ENCODE measurements around the gene SCRN3. TPM values are rescaled to one million over a fixed set of nuclear protein-coding genes. Genes with fewer than 3 reads are reported as not detected.

The SCRN3 gene
- total RNA-seq, 1 donor from 2014 or later: 31.0 TPM

- Histone ChIP-seq H3K36me3 (no peaks in the 10 kb centered on the region), H3K9me3 (ENCODE audit: low read depth) (no peaks in the 10 kb centered on the region), H3K79me2 (ENCODE audit: low read depth) (no peaks in the 10 kb centered on the region), H3K27ac (no peak overlapping the region), H3K4me3 (no peak overlapping the region), H3K27me3 (no peaks in the 10 kb centered on the region), H4K20me1 (ENCODE audit: low read depth) (no peaks in the 10 kb centered on the region), H3K9ac (no peak overlapping the region), H3K4me1 (peaks cover 10% of the 10 kb centered on the region), H3F3A (ENCODE audit: low read depth) (no peaks in the 10 kb centered on the region), H2AFZ (replicated peaks) (no peak overlapping the region), H3K4me2 (no peak overlapping the region)
- Mint-ChIP-seq H3K4me1 (peaks cover 6% of the 10 kb centered on the region), H3K4me3 (no peak overlapping the region), H3K9me3 (no peaks in the 10 kb centered on the region), H3K36me3 (no peaks in the 10 kb centered on the region), H3K27ac (no peak overlapping the region), H3K27me3 (ENCODE audit: insufficient read depth, low read depth) (peaks cover 6% of the 10 kb centered on the region)
- no peak for DNase-seq (ENCODE audit: low spot score)
- TF ChIP-seq EZH2 (IDR thresholded peaks at IDR 0.05): no peak
Measured at GRCh38 chr2:174449033-174449432, 53.5 kb downstream of the SCRN3 start.

DNA sequence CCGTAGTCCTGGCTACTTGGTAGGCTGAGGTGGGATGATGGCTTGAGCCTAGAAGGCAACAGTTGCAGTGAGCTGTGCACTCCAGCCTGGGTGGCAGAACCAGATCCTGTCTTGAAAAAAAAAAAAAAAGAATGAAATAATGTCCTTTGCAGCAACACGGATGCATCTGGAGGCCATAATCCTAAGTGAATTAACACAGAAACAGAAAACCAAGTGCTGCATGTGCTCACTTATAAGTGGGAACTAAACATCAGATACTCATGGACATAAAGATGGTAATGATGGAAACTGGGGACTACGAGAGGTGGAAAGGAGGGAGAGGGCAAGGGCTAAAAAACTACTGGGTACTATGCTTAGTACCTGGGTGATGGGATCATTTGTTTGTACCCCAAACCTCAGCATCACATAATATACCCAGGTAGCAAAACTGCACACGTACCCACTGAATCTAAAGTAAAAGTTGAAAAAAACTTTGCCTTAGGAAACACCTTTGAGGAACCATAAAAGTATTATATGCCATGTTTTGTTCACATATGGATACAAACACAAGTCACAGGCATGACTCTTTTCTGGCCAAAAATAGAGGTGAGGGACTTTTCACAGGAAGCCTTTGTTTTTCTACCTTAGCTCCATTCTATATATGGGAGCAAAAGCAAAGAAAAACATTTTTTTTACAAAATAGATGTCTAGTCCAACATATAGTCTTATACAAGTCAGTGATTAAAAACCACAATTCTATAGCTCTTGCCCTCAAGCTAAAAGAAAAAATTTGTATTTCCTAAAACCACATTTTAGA lies 54.7 kb downstream of the SCRN3 start:
- no peaks in the 10 kb centered on the region for H3K79me2 ChIP-seq (ENCODE audit: low read depth)
- H3K4me2 ChIP-seq: no peak overlapping the region

DNA sequence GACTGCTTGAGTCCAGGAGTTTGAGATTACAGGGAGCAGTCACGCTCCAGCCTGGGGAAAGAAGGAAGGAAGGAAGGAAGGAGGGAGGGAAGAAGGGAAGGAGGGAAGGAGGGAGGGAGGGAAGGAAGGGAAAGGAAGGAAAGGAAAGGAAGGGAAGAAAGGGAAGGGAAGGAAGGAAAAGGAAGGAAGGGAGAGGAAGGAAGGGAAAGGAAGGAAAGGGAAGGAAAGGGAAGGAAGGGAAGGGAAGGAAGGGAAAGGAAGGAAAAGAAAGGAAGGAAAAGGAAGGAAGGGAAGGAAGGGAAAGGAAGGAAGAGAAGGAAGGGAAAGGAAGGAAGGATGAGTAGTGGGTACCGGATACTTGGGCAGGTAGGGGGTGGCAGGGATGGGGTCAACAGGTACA lies 59.0 kb downstream of the SCRN3 start:
- Histone ChIP-seq H3K79me2 (ENCODE audit: low read depth) (no peaks in the 10 kb centered on the region), H3F3A (ENCODE audit: low read depth) (no peaks in the 10 kb centered on the region), H3K27me3 (no peaks in the 10 kb centered on the region), H3K27ac (no peak overlapping the region), H2AFZ (replicated peaks) (no peak overlapping the region), H3K4me3 (no peak overlapping the region), H3K9me3 (ENCODE audit: low read depth) (no peaks in the 10 kb centered on the region), H3K9ac (no peak overlapping the region), H4K20me1 (ENCODE audit: low read depth) (no peaks in the 10 kb centered on the region), H3K4me1 (no peaks in the 10 kb centered on the region), H3K4me2 (no peak overlapping the region), H3K36me3 (no peaks in the 10 kb centered on the region)
- H3K27ac Mint-ChIP-seq: no peak overlapping the region
- no peak for DNase-seq (ENCODE audit: low spot score)
- H3K4me1 Mint-ChIP-seq: peaks cover 5% of the 10 kb centered on the region
- H3K36me3 Mint-ChIP-seq: no peaks in the 10 kb centered on the region
- peaks cover 6% of the 10 kb centered on the region for H3K27me3 Mint-ChIP-seq (ENCODE audit: insufficient read depth, low read depth)
- no peaks in the 10 kb centered on the region for H3K9me3 Mint-ChIP-seq
- H3K4me3 Mint-ChIP-seq: no peak overlapping the region
- no peak for TF ChIP-seq EZH2 (IDR thresholded peaks at IDR 0.05)
- TF ChIP-seq, protein P1, sequence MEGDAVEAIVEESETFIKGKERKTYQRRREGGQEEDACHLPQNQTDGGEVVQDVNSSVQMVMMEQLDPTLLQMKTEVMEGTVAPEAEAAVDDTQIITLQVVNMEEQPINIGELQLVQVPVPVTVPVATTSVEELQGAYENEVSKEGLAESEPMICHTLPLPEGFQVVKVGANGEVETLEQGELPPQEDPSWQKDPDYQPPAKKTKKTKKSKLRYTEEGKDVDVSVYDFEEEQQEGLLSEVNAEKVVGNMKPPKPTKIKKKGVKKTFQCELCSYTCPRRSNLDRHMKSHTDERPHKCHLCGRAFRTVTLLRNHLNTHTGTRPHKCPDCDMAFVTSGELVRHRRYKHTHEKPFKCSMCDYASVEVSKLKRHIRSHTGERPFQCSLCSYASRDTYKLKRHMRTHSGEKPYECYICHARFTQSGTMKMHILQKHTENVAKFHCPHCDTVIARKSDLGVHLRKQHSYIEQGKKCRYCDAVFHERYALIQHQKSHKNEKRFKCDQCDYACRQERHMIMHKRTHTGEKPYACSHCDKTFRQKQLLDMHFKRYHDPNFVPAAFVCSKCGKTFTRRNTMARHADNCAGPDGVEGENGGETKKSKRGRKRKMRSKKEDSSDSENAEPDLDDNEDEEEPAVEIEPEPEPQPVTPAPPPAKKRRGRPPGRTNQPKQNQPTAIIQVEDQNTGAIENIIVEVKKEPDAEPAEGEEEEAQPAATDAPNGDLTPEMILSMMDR (IDR thresholded peaks at IDR 0.05): no peak
- no peak for TF ChIP-seq EZH2phosphoT487 (IDR thresholded peaks at IDR 0.05)

More for the DNA sequence above, 54.7 kb downstream of the SCRN3 start:
- H3K27ac Mint-ChIP-seq: no peak overlapping the region
- TF ChIP-seq EZH2 (IDR thresholded peaks at IDR 0.05): no peak
- TF ChIP-seq EZH2phosphoT487 (IDR thresholded peaks at IDR 0.05): no peak
- Histone ChIP-seq H3K4me1 (peaks cover 2% of the 10 kb centered on the region), H4K20me1 (ENCODE audit: low read depth) (no peaks in the 10 kb centered on the region), H3K27ac (no peak overlapping the region), H3F3A (ENCODE audit: low read depth) (no peaks in the 10 kb centered on the region), H3K36me3 (no peaks in the 10 kb centered on the region), H3K27me3 (no peaks in the 10 kb centered on the region), H3K9ac (no peak overlapping the region), H2AFZ (replicated peaks) (no peak overlapping the region), H3K4me3 (no peak overlapping the region), H3K9me3 (ENCODE audit: low read depth) (no peaks in the 10 kb centered on the region)
- H3K9me3 Mint-ChIP-seq: no peaks in the 10 kb centered on the region
- peaks cover 6% of the 10 kb centered on the region for H3K27me3 Mint-ChIP-seq (ENCODE audit: insufficient read depth, low read depth)
- H3K4me3 Mint-ChIP-seq: no peak overlapping the region
- peaks cover 2% of the 10 kb centered on the region for H3K4me1 Mint-ChIP-seq
- no peaks in the 10 kb centered on the region for H3K36me3 Mint-ChIP-seq
- DNase-seq (ENCODE audit: low spot score): no peak

GRCh38 chr2:174461221-174461620 lies 65.7 kb downstream of the SCRN3 start:
- TF ChIP-seq EZH2phosphoT487 (IDR thresholded peaks at IDR 0.05) (no peak), EZH2 (IDR thresholded peaks at IDR 0.05) (no peak)
- TF ChIP-seq, protein P1 (IDR thresholded peaks at IDR 0.05): no peak
- Mint-ChIP-seq H3K4me1 (peaks cover 2% of the 10 kb centered on the region), H3K9me3 (no peaks in the 10 kb centered on the region), H3K4me3 (no peak overlapping the region), H3K27ac (no peak overlapping the region), H3K27me3 (ENCODE audit: insufficient read depth, low read depth) (no peaks in the 10 kb centered on the region), H3K36me3 (no peaks in the 10 kb centered on the region)
- no peak for DNase-seq (ENCODE audit: low spot score)
- Histone ChIP-seq H2AFZ (replicated peaks) (no peak overlapping the region), H3F3A (ENCODE audit: low read depth) (no peaks in the 10 kb centered on the region), H3K4me1 (no peaks in the 10 kb centered on the region), H3K79me2 (ENCODE audit: low read depth) (no peaks in the 10 kb centered on the region), H3K4me3 (no peak overlapping the region), H3K36me3 (no peaks in the 10 kb centered on the region), H3K4me2 (no peak overlapping the region), H4K20me1 (ENCODE audit: low read depth) (no peaks in the 10 kb centered on the region), H3K27ac (no peak overlapping the region), H3K9me3 (ENCODE audit: low read depth) (no peaks in the 10 kb centered on the region), H3K27me3 (no peaks in the 10 kb centered on the region), H3K9ac (no peak overlapping the region)

Measured in neural progenitor cell (in vitro differentiated cells).